BLaER1 treated with 17β-estradiol and CSF1 and Interleukin-3, amounts not matched to agents 10 nM and 100 nM (cell line): ENCODE data around the gene DLGAP5.

Experiments used
- H3K27ac ChIP-seq, 11 experiments: shearing (Covaris generic); formaldehyde crosslinking; 2 replicates each; pipeline ENCODE4 v1.8.1; 2022
- H3K27me3 ChIP-seq, 11 experiments: shearing (Covaris generic); formaldehyde crosslinking; 2 replicates each; pipeline ENCODE4 v1.8.1; 2022
- H3K36me3 ChIP-seq, 11 experiments: shearing (Covaris generic); formaldehyde crosslinking; 2 replicates each; pipeline ENCODE4 v1.8.1; 2022
- H3K4me1 ChIP-seq, 10 experiments: shearing (Covaris generic); formaldehyde crosslinking; 2 replicates each; pipeline ENCODE4 v1.8.1; 2022
- H3K4me2 ChIP-seq, 11 experiments: shearing (Covaris generic); formaldehyde crosslinking; 2 replicates each; pipeline ENCODE4 v1.8.1; 2022
- H3K4me3 ChIP-seq, 10 experiments: shearing (Covaris generic); formaldehyde crosslinking; 2 replicates each; pipeline ENCODE4 v1.8.1; 2022
- H3K9ac ChIP-seq, 11 experiments: shearing (Covaris generic); formaldehyde crosslinking; 2 replicates each; pipeline ENCODE4 v1.8.1; 2022
- H3K9me3 ChIP-seq, 11 experiments: shearing (Covaris generic); formaldehyde crosslinking; replicated peaks in 1 of 11; 2 replicates each; pipeline ENCODE4 v1.8.1; 2022
- H4K20me1 ChIP-seq, 11 experiments: shearing (Covaris generic); formaldehyde crosslinking; 2 replicates each; pipeline ENCODE4 v1.8.1; 2022
- Cebpa-rat ChIP-seq, 11 experiments: shearing (Covaris generic); IDR thresholded peaks; 2 replicates each; pipeline ENCODE4 v1.8.1; 2022

Gene DLGAP5

DNA sequence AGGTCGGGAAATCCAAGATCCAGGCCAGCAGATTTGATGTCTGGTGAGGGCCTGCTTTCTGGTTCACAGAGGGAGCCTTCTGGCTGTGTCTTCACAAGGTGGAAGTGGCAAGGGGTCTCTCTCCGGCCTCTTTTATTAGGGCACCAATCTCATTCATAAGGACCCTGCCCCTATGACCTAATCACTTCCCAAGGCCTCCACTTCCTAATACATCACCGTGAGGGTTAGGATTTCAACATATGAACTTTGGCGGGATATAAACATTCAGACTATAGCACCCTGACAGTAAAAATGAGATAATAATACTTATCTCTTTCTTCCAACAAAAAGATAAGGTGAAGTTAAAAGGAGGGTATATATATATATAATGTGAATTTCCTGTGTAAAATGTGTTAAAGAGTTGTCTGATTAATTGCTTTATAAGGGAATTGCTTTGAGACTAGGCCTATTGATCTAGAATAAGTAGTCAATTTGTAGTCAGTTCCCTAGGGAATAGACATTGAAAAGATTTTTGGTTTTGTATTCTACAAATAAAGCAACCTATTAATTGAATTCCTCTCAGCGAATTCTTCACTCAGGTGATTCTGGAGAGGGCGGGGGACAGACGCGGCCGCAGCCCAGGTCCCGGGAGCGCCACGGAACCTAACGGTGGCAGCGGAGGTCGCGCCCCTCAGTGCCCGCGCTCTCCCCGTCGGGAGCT lies 62.8 kb downstream of the DLGAP5 start:
- H3K9ac ChIP-seq, result peak overlapping the region in 10 of 11 experiments; percentile 7 to 97 (median 56); a peak in 15 of 22 replicates
- peaks cover 15 to 88% (median 24%) of the 10 kb centered on the region in 10 experiments for H3K4me1 ChIP-seq
- peaks cover 27 to 69% (median 62%) of the 10 kb centered on the region in 11 experiments for H3K27me3 ChIP-seq

GRCh38 chr14:55127460-55127951 lies 63.9 kb downstream of the DLGAP5 start:
- TF ChIP-seq Cebpa-rat (IDR thresholded peaks at IDR 0.05), result no peak
- peaks cover 0 to 29% (median 14%) of the 10 kb centered on the region in 11 experiments; a peak in 13 of 22 replicates for H4K20me1 ChIP-seq
- H3K27ac ChIP-seq, result no peak overlapping the region
- no peaks in the 10 kb centered on the region for H3K9me3 ChIP-seq
- H3K27me3 ChIP-seq, result peaks cover 27 to 67% (median 62%) of the 10 kb centered on the region in 11 experiments
- no peak overlapping the region for H3K4me3 ChIP-seq
- H3K4me2 ChIP-seq, result peak overlapping the region in 3 of 11 experiments; percentile 12 to 94 (median 85); a peak in 5 of 22 replicates
- peaks cover 0 to 26% (median 0%) of the 10 kb centered on the region in 11 experiments; a peak in 4 of 22 replicates for H3K36me3 ChIP-seq
- peaks cover 15 to 88% (median 24%) of the 10 kb centered on the region in 10 experiments for H3K4me1 ChIP-seq
- no peak overlapping the region for H3K9ac ChIP-seq

More for the DNA sequence above, 62.8 kb downstream of the DLGAP5 start:
- Histone ChIP-seq H3K4me2 (peak overlapping the region; percentile 71 to 97 (median 91)), H4K20me1 (peaks cover 0 to 39% (median 14%) of the 10 kb centered on the region in 11 experiments; a peak in 13 of 22 replicates), H3K36me3 (peaks cover 0 to 36% (median 0%) of the 10 kb centered on the region in 11 experiments; a peak in 5 of 22 replicates), H3K27ac (peak overlapping the region in 4 of 11 experiments; percentile 58 to 96 (median 88); a peak in 8 of 22 replicates), H3K9me3 (no peaks in the 10 kb centered on the region), H3K4me3 (peak overlapping the region; percentile 51 to 96 (median 60))
- TF ChIP-seq Cebpa-rat (IDR thresholded peaks at IDR 0.05), result no peak

- Histone ChIP-seq H3K4me3 (no peak overlapping the region), H3K27me3 (peaks cover 27 to 63% (median 60%) of the 10 kb centered on the region in 11 experiments), H3K27ac (no peak overlapping the region), H3K4me2 (peak overlapping the region in 3 of 11 experiments; percentile 12 to 94 (median 85); a peak in 5 of 22 replicates), H3K4me1 (peaks cover 15 to 88% (median 24%) of the 10 kb centered on the region in 10 experiments), H4K20me1 (peaks cover 0 to 24% (median 14%) of the 10 kb centered on the region in 11 experiments; a peak in 13 of 22 replicates), H3K9me3 (no peaks in the 10 kb centered on the region), H3K9ac (no peak overlapping the region), H3K36me3 (peaks cover 0 to 21% (median 0%) of the 10 kb centered on the region in 11 experiments; a peak in 4 of 22 replicates)
- no peak for TF ChIP-seq Cebpa-rat (IDR thresholded peaks at IDR 0.05)
Measured at GRCh38 chr14:55126932-55127459, 64.4 kb downstream of the DLGAP5 start.

DNA sequence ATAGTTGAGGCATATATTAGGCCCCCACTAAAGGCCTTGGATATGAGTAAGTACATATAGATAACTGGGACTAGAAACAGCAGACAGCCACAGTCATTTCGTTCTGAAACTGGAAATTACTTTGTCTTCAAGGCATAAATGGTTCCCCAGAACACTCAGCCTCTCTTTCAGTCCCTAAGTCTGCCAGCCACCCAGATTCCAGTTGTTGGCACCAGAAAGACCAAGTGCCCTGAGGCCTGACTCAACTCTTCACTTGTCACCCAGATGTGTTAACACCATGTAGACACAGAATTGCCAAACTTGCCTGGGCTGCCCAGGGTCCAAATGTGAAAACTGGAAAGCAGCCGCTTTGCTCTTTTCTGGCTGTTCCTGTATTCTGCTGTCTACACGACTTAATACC lies 65.4 kb downstream of the DLGAP5 start:
- Histone ChIP-seq H3K36me3 (peaks cover 0 to 11% (median 0%) of the 10 kb centered on the region in 11 experiments; a peak in 4 of 22 replicates), H4K20me1 (peaks cover 0 to 17% (median 13%) of the 10 kb centered on the region in 11 experiments; a peak in 13 of 22 replicates), H3K9me3 (no peaks in the 10 kb centered on the region), H3K4me2 (peak overlapping the region in 6 of 11 experiments; percentile 37 to 94 (median 77); a peak in 11 of 22 replicates), H3K27ac (peak overlapping the region in 4 of 11 experiments; percentile 0 to 78 (median 63); a peak in 7 of 22 replicates), H3K27me3 (peaks cover 27 to 53% (median 50%) of the 10 kb centered on the region in 11 experiments), H3K4me1 (peaks cover 15 to 88% (median 24%) of the 10 kb centered on the region in 10 experiments), H3K4me3 (no peak overlapping the region), H3K9ac (no peak overlapping the region)
- TF ChIP-seq Cebpa-rat (IDR thresholded peaks at IDR 0.05), result no peak

GRCh38 chr14:55125403-55125802 lies 66.0 kb downstream of the DLGAP5 start:
- peak overlapping the region in 1 of 11 experiments; percentile 44; a peak in 3 of 22 replicates for H3K9ac ChIP-seq
- H3K4me1 ChIP-seq, result peaks cover 15 to 88% (median 24%) of the 10 kb centered on the region in 10 experiments
- H3K4me3 ChIP-seq, result no peak overlapping the region
- H3K9me3 ChIP-seq, result no peaks in the 10 kb centered on the region
- peaks cover 22 to 47% (median 44%) of the 10 kb centered on the region in 11 experiments for H3K27me3 ChIP-seq
- TF ChIP-seq Cebpa-rat (IDR thresholded peaks at IDR 0.05), result no peak
- H3K4me2 ChIP-seq, result peak overlapping the region in 6 of 11 experiments; percentile 37 to 94 (median 77); a peak in 12 of 22 replicates
- peaks cover 0 to 17% (median 7%) of the 10 kb centered on the region in 11 experiments; a peak in 13 of 22 replicates for H4K20me1 ChIP-seq
- H3K27ac ChIP-seq, result peak overlapping the region in 4 of 11 experiments; percentile 46 to 78 (median 63); a peak in 8 of 22 replicates
- peaks cover 0 to 5% (median 0%) of the 10 kb centered on the region in 11 experiments; a peak in 4 of 22 replicates for H3K36me3 ChIP-seq

GRCh38 chr14:55124774-55125386 lies 66.5 kb downstream of the DLGAP5 start:
- no peaks in the 10 kb centered on the region for H3K9me3 ChIP-seq
- peaks cover 17 to 42% (median 39%) of the 10 kb centered on the region in 11 experiments for H3K27me3 ChIP-seq
- no peaks in the 10 kb centered on the region for H3K36me3 ChIP-seq
- H3K4me3 ChIP-seq, result no peak overlapping the region
- H4K20me1 ChIP-seq, result peaks cover 0 to 13% (median 6%) of the 10 kb centered on the region in 11 experiments; a peak in 10 of 22 replicates
- peaks cover 11 to 91% (median 21%) of the 10 kb centered on the region in 10 experiments for H3K4me1 ChIP-seq
- H3K4me2 ChIP-seq, result peak overlapping the region in 6 of 11 experiments; percentile 11 to 94 (median 77); a peak in 11 of 22 replicates
- peak overlapping the region in 1 of 11 experiments; percentile 44; a peak in 3 of 22 replicates for H3K9ac ChIP-seq
- H3K27ac ChIP-seq, result peak overlapping the region in 4 of 11 experiments; percentile 46 to 78 (median 63); a peak in 8 of 22 replicates
- TF ChIP-seq Cebpa-rat (IDR thresholded peaks at IDR 0.05), result no peak

- Histone ChIP-seq H3K27me3 (peaks cover 17 to 33% (median 31%) of the 10 kb centered on the region in 11 experiments), H3K9ac (no peak overlapping the region), H3K4me3 (no peak overlapping the region), H3K4me1 (peaks cover 3 to 99% (median 13%) of the 10 kb centered on the region in 10 experiments; a peak in 19 of 20 replicates), H3K36me3 (no peaks in the 10 kb centered on the region), H3K9me3 (no peaks in the 10 kb centered on the region), H4K20me1 (peaks cover 0 to 5% (median under 1%) of the 10 kb centered on the region in 11 experiments; a peak in 6 of 22 replicates), H3K27ac (peak overlapping the region in 2 of 11 experiments; percentile 60 to 78; a peak in 2 of 22 replicates), H3K4me2 (peak overlapping the region in 4 of 11 experiments; percentile 75 to 94 (median 82); a peak in 7 of 22 replicates)
- no peak for TF ChIP-seq Cebpa-rat (IDR thresholded peaks at IDR 0.05)
Measured at GRCh38 chr14:55123852-55124639, 67.3 kb downstream of the DLGAP5 start.
